CD4-positive, CD25-positive, alpha-beta regulatory T cell (primary cell): ENCODE data around the gene SLC5A5. TPM values are rescaled to one million over a fixed set of nuclear protein-coding genes. Genes with fewer than 3 reads are reported as not detected.

Experiments
- ATAC-seq, 2 donors: fragments of 150-1000 bp; cut with Tn5 transposase; one replicate each; pipeline ENCODE4 v1.10.0; 2021; ENCODE audit warnings: low read depth in 2 of 2, moderate number of reproducible peaks in 2 of 2, moderate library complexity in 1 of 2
- DNase-seq, 3 donors: peaks; one replicate each; pipeline versions ENCODE4 v3.0.0 to v3.0.0-alpha.2; 2012 to 2022; ENCODE audit warnings: mixed read lengths in 1 of 3
- H3K27ac ChIP-seq: one replicate; pipeline ENCODE4 v1.7.0; 2013; ENCODE audit warnings: mild to moderate bottlenecking, low read length; ENCODE audit not compliant: insufficient read depth, poor library complexity, severe bottlenecking
- H3K27me3 ChIP-seq: one replicate; pipeline ENCODE4 v1.7.0; 2013; ENCODE audit warnings: low read length; ENCODE audit not compliant: control insufficient read depth, insufficient read depth
- H3K36me3 ChIP-seq: one replicate; pipeline ENCODE4 v1.7.0; 2013; ENCODE audit warnings: mild to moderate bottlenecking, low read length, moderate library complexity; ENCODE audit not compliant: control insufficient read depth, insufficient read depth
- H3K4me1 ChIP-seq: 2 replicates; pipeline ENCODE4 v1.7.0; 2013; ENCODE audit warnings: mild to moderate bottlenecking, low read length; ENCODE audit not compliant: insufficient read depth, control insufficient read depth, poor library complexity, severe bottlenecking
- H3K4me3 ChIP-seq: one replicate; pipeline ENCODE4 v1.7.0; 2013; ENCODE audit warnings: low read depth, mild to moderate bottlenecking, low read length, moderate library complexity
- H3K9me3 ChIP-seq, 2 experiments: 1 replicate in 1 of 2; 2 replicates in 1 of 2; pipeline ENCODE4 v1.7.0; 2013; ENCODE audit warnings: low read length in 2 of 2, mild to moderate bottlenecking in 1 of 2, moderate library complexity in 1 of 2; ENCODE audit not compliant: control insufficient read depth in 2 of 2
- H3K27ac Mint-ChIP-seq, 3 donors: one replicate each; pipeline ENCODE4 v1.8.0; 2020 to 2022; ENCODE audit warnings: mild to moderate bottlenecking in 3 of 3, mixed read lengths in 3 of 3, moderate library complexity in 2 of 3
- H3K27me3 Mint-ChIP-seq: one replicate; pipeline ENCODE4 v1.8.0; 2022; ENCODE audit warnings: mild to moderate bottlenecking, mixed read lengths
- H3K36me3 Mint-ChIP-seq: one replicate; pipeline ENCODE4 v1.8.0; 2020; ENCODE audit warnings: mixed read lengths
- H3K4me1 Mint-ChIP-seq, 4 donors: one replicate each; pipeline ENCODE4 v1.8.0; 2020 to 2022; ENCODE audit warnings: mixed read lengths in 4 of 4, mild to moderate bottlenecking in 1 of 4
- H3K4me3 Mint-ChIP-seq, 4 donors: one replicate each; pipeline ENCODE4 v1.8.0; 2020 to 2022; ENCODE audit warnings: mild to moderate bottlenecking in 4 of 4, mixed read lengths in 4 of 4, moderate library complexity in 3 of 4
- H3K9me3 Mint-ChIP-seq, 7 donors: one replicate each; pipeline ENCODE4 v1.8.0; 2020 to 2022; ENCODE audit warnings: mixed read lengths in 7 of 7, mild to moderate bottlenecking in 3 of 7, moderate library complexity in 2 of 7
- polyA plus RNA-seq, 4 donors: library from polyadenylated mRNA; unstranded; fragments of 300-500 nt; fragmentation: Illumina TruSeq; gene quantifications; one replicate each; pipeline ENCODE4 v1.2.3, GENCODE V29; 2021
- total RNA-seq: library from RNA; stranded (reverse); gene quantifications from one replicate; pipeline ENCODE4 v1.2.3, GENCODE V29; 2022

The SLC5A5 gene
- total and polyA plus RNA-seq, 5 donors from 2014 or later = 0.76 to 1.8 (median 1.2) TPM

- peaks cover 48% of the 10 kb centered on the region for H3K36me3 Mint-ChIP-seq
- Histone ChIP-seq H3K4me1 (no peaks in the 10 kb centered on the region), H3K27ac (no peak overlapping the region), H3K27me3 (no peaks in the 10 kb centered on the region), H3K36me3 (peaks cover 87% of the 10 kb centered on the region), H3K4me3 (no peak overlapping the region), H3K9me3 (no peaks in the 10 kb centered on the region)
- H3K27me3 Mint-ChIP-seq = no peaks in the 10 kb centered on the region
- no peak overlapping the region for H3K4me3 Mint-ChIP-seq
- no peaks in the 10 kb centered on the region for H3K9me3 Mint-ChIP-seq
- ATAC-seq (no peak), DNase-seq (peak in 1 of 3 donors; percentile 43)
- peak overlapping the region in 1 of 3 donors; percentile 69 for H3K27ac Mint-ChIP-seq
- peaks cover 0 to 17% (median 10%) of the 10 kb centered on the region in 4 donors for H3K4me1 Mint-ChIP-seq
Observed at GRCh38 chr19:17834350-17835181, 37.2 kb upstream of the SLC5A5 start.

GRCh38 chr19:17835182-17836006, 36.4 kb upstream of the SLC5A5 start:
- Histone ChIP-seq H3K27me3 (no peaks in the 10 kb centered on the region), H3K9me3 (no peaks in the 10 kb centered on the region), H3K27ac (no peak overlapping the region), H3K4me3 (no peak overlapping the region), H3K4me1 (no peaks in the 10 kb centered on the region), H3K36me3 (peaks cover 89% of the 10 kb centered on the region)
- peak overlapping the region; percentile 59 to 97 (median 69) for H3K27ac Mint-ChIP-seq
- peaks cover 0 to 2% (median 0%) of the 10 kb centered on the region in 7 donors for H3K9me3 Mint-ChIP-seq
- no peak overlapping the region for H3K4me3 Mint-ChIP-seq
- peaks cover 47% of the 10 kb centered on the region for H3K36me3 Mint-ChIP-seq
- ATAC-seq = no peak
- no peaks in the 10 kb centered on the region for H3K27me3 Mint-ChIP-seq
- H3K4me1 Mint-ChIP-seq = peaks cover 0 to 17% (median 10%) of the 10 kb centered on the region in 4 donors
- no peak for DNase-seq

GRCh38 chr19:17836530-17836929, 35.2 kb upstream of the SLC5A5 start:
- ATAC-seq (no peak), DNase-seq (no peak)
- H3K27me3 ChIP-seq = no peaks in the 10 kb centered on the region
- peaks cover 92% of the 10 kb centered on the region for H3K36me3 ChIP-seq
- H3K4me3 Mint-ChIP-seq = peak overlapping the region in 1 of 4 donors; percentile 17
- H3K27me3 Mint-ChIP-seq = no peaks in the 10 kb centered on the region
- H3K27ac ChIP-seq = no peak overlapping the region
- peaks cover 0 to 2% (median 0%) of the 10 kb centered on the region in 7 donors for H3K9me3 Mint-ChIP-seq
- peaks cover 49% of the 10 kb centered on the region for H3K36me3 Mint-ChIP-seq
- peaks cover 0 to 22% (median 10%) of the 10 kb centered on the region in 4 donors for H3K4me1 Mint-ChIP-seq
- H3K27ac Mint-ChIP-seq = peak overlapping the region in 1 of 3 donors; percentile 92
- H3K4me1 ChIP-seq = no peaks in the 10 kb centered on the region
- no peaks in the 10 kb centered on the region for H3K9me3 ChIP-seq
- no peak overlapping the region for H3K4me3 ChIP-seq

- Mint-ChIP-seq H3K4me1 (peaks cover 0 to 23% (median 10%) of the 10 kb centered on the region in 4 donors), H3K4me3 (no peak overlapping the region), H3K9me3 (peaks cover 0 to 2% (median 0%) of the 10 kb centered on the region in 7 donors), H3K27me3 (no peaks in the 10 kb centered on the region), H3K36me3 (peaks cover 43% of the 10 kb centered on the region), H3K27ac (peak overlapping the region in 2 of 3 donors; percentile 55 to 79)
- Histone ChIP-seq H3K4me3 (no peak overlapping the region), H3K27ac (no peak overlapping the region), H3K4me1 (no peaks in the 10 kb centered on the region), H3K27me3 (no peaks in the 10 kb centered on the region), H3K36me3 (peaks cover 90% of the 10 kb centered on the region), H3K9me3 (no peaks in the 10 kb centered on the region)
- ATAC-seq (no peak), DNase-seq (no peak)
Observed at GRCh38 chr19:17837972-17838371, 33.8 kb upstream of the SLC5A5 start.

GRCh38 chr19:17840019-17840418, 31.7 kb upstream of the SLC5A5 start:
- Mint-ChIP-seq H3K36me3 (peaks cover 45% of the 10 kb centered on the region), H3K9me3 (peaks cover 0 to 2% (median 0%) of the 10 kb centered on the region in 7 donors), H3K27me3 (no peaks in the 10 kb centered on the region), H3K4me3 (peak overlapping the region in 1 of 4 donors; percentile 27), H3K4me1 (peaks cover 0 to 42% (median 21%) of the 10 kb centered on the region in 4 donors), H3K27ac (peak overlapping the region in 2 of 3 donors; percentile 20 to 23)
- ATAC-seq (no peak), DNase-seq (no peak)
- H3K4me1 ChIP-seq = peaks cover 18% of the 10 kb centered on the region
- H3K27ac ChIP-seq = no peak overlapping the region
- H3K9me3 ChIP-seq = no peaks in the 10 kb centered on the region
- no peak overlapping the region for H3K4me3 ChIP-seq
- H3K36me3 ChIP-seq = peaks cover 83% of the 10 kb centered on the region
- H3K27me3 ChIP-seq = no peaks in the 10 kb centered on the region

GRCh38 chr19:17841371-17841809, 30.4 kb upstream of the SLC5A5 start:
- peaks cover 5 to 48% (median 21%) of the 10 kb centered on the region in 4 donors for H3K4me1 Mint-ChIP-seq
- no peak overlapping the region for H3K27ac ChIP-seq

GRCh38 chr19:17841810-17842662, 29.7 kb upstream of the SLC5A5 start:
- H3K9me3 Mint-ChIP-seq = peaks cover 0 to 2% (median 0%) of the 10 kb centered on the region in 7 donors
- ATAC-seq = peak in 1 of 2 donors; percentile 33
- Histone ChIP-seq H3K27ac (peak overlapping the region; percentile 49), H3K9me3 (no peaks in the 10 kb centered on the region), H3K4me1 (peaks cover 33% of the 10 kb centered on the region), H3K27me3 (no peaks in the 10 kb centered on the region), H3K4me3 (no peak overlapping the region), H3K36me3 (peaks cover 64% of the 10 kb centered on the region)
- no peaks in the 10 kb centered on the region for H3K27me3 Mint-ChIP-seq
- H3K36me3 Mint-ChIP-seq = peaks cover 27% of the 10 kb centered on the region
- peak overlapping the region in 1 of 3 donors; percentile 32 for H3K27ac Mint-ChIP-seq
- H3K4me3 Mint-ChIP-seq = no peak overlapping the region
- H3K4me1 Mint-ChIP-seq = peaks cover 8 to 46% (median 20%) of the 10 kb centered on the region in 4 donors
- peak in 2 of 3 donors; percentile 33 to 39 for DNase-seq

More at GRCh38 chr19:17841371-17841809, 30.4 kb upstream of the SLC5A5 start:
- no peak for ATAC-seq
- Mint-ChIP-seq H3K4me3 (peak overlapping the region in 1 of 4 donors; percentile 61), H3K27ac (peak overlapping the region in 1 of 3 donors; percentile 58), H3K27me3 (no peaks in the 10 kb centered on the region), H3K36me3 (peaks cover 31% of the 10 kb centered on the region), H3K9me3 (peaks cover 0 to 2% (median 0%) of the 10 kb centered on the region in 7 donors)
- no peak for DNase-seq
- H3K27me3 ChIP-seq = no peaks in the 10 kb centered on the region
- peaks cover 71% of the 10 kb centered on the region for H3K36me3 ChIP-seq
- no peaks in the 10 kb centered on the region for H3K9me3 ChIP-seq
- no peak overlapping the region for H3K4me3 ChIP-seq
- peaks cover 32% of the 10 kb centered on the region for H3K4me1 ChIP-seq
